ENCODE results near the gene HPSE2. TPM values are rescaled to one million over a fixed set of nuclear protein-coding genes. Genes with fewer than 3 reads are reported as not detected.
"Not testable (repeated sequence)": the region's sequence is repeated elsewhere in the genome, so short reads cannot be mapped to it uniquely, and the experiment has no call there.

The HPSE2 gene
- polyA plus RNA-seq, 1 experiment: not detected

GRCh38 chr10:99002392-99002791 lies 233.3 kb downstream of the HPSE2 start:
- no peak overlapping the region for H3K4me3 ChIP-seq (ENCODE audit: low read depth, low read length)
- DNase-seq (ENCODE audit: low read depth, low spot score): no peak
- ChIA-PET POLR2A (no interaction called here), CTCF (no interaction called here)
- no peak for TF ChIP-seq CTCF (IDR thresholded peaks at IDR 0.05; ENCODE audit: low read depth, low read length)
- H3K27me3 ChIP-seq (ENCODE audit: control insufficient read depth, insufficient read depth, low read length): no peaks in the 10 kb centered on the region
- no peak overlapping the region for H3K27ac ChIP-seq (ENCODE audit: low read depth, low read length)
- peaks cover 2% of the 10 kb centered on the region for H3K9me3 ChIP-seq (ENCODE audit: control insufficient read depth, insufficient read depth, low read length)

GRCh38 chr10:98997596-98997995 lies 238.1 kb downstream of the HPSE2 start:
- TF ChIP-seq CTCF (IDR thresholded peaks at IDR 0.05; ENCODE audit: low read depth, low read length): no peak
- DNase-seq (ENCODE audit: low read depth, low spot score): no peak
- Histone ChIP-seq H3K9me3 (ENCODE audit: control insufficient read depth, insufficient read depth, low read length) (no peaks in the 10 kb centered on the region), H3K4me3 (ENCODE audit: low read depth, low read length) (no peak overlapping the region), H3K27me3 (ENCODE audit: control insufficient read depth, insufficient read depth, low read length) (no peaks in the 10 kb centered on the region), H3K27ac (ENCODE audit: low read depth, low read length) (no peak overlapping the region)
- ChIA-PET POLR2A (no interaction called here), CTCF (no interaction called here)

GRCh38 chr10:98994030-98994429 lies 241.6 kb downstream of the HPSE2 start:
- no peak for DNase-seq (ENCODE audit: low read depth, low spot score)
- no peak for TF ChIP-seq CTCF (IDR thresholded peaks at IDR 0.05; ENCODE audit: low read depth, low read length)
- CTCF ChIA-PET: no interaction called here
- Histone ChIP-seq H3K9me3 (ENCODE audit: control insufficient read depth, insufficient read depth, low read length) (no peaks in the 10 kb centered on the region), H3K4me3 (ENCODE audit: low read depth, low read length) (no peak overlapping the region), H3K27me3 (ENCODE audit: control insufficient read depth, insufficient read depth, low read length) (no peaks in the 10 kb centered on the region), H3K27ac (ENCODE audit: low read depth, low read length) (no peak overlapping the region)
- POLR2A ChIA-PET: no interaction called here

GRCh38 chr10:98983751-98984150 lies 251.9 kb downstream of the HPSE2 start:
- DNase-seq (ENCODE audit: low read depth, low spot score); H3K27ac ChIP-seq (ENCODE audit: low read depth, low read length); POLR2A ChIA-PET; H3K4me3 ChIP-seq (ENCODE audit: low read depth, low read length); CTCF ChIA-PET; H3K27me3 ChIP-seq (ENCODE audit: control insufficient read depth, insufficient read depth, low read length); H3K9me3 ChIP-seq (ENCODE audit: control insufficient read depth, insufficient read depth, low read length): not testable (repeated sequence)

GRCh38 chr10:98980353-98980752 lies 255.3 kb downstream of the HPSE2 start:
- Histone ChIP-seq H3K9me3 (ENCODE audit: control insufficient read depth, insufficient read depth, low read length) (no peaks in the 10 kb centered on the region), H3K27me3 (ENCODE audit: control insufficient read depth, insufficient read depth, low read length) (no peaks in the 10 kb centered on the region), H3K27ac (ENCODE audit: low read depth, low read length) (no peak overlapping the region), H3K4me3 (ENCODE audit: low read depth, low read length) (no peak overlapping the region)
- ChIA-PET CTCF (no interaction called here), POLR2A (no interaction called here)
- DNase-seq (ENCODE audit: low read depth, low spot score): no peak
- no peak for TF ChIP-seq CTCF (IDR thresholded peaks at IDR 0.05; ENCODE audit: low read depth, low read length)

- DNase-seq (ENCODE audit: low read depth, low spot score): no peak
Observed at GRCh38 chr10:98971464-98971863, 264.2 kb downstream of the HPSE2 start.

More at GRCh38 chr10:98971464-98971863, 264.2 kb downstream of the HPSE2 start:
- Histone ChIP-seq H3K4me3 (ENCODE audit: low read depth, low read length) (no peak overlapping the region), H3K27me3 (ENCODE audit: control insufficient read depth, insufficient read depth, low read length) (no peaks in the 10 kb centered on the region), H3K9me3 (ENCODE audit: control insufficient read depth, insufficient read depth, low read length) (no peaks in the 10 kb centered on the region), H3K27ac (ENCODE audit: low read depth, low read length) (no peak overlapping the region)
- CTCF ChIA-PET: no interaction called here
- POLR2A ChIA-PET: no interaction called here
- TF ChIP-seq CTCF (IDR thresholded peaks at IDR 0.05; ENCODE audit: low read depth, low read length): no peak

Measured in AG04450 (cell line).